Peyer's patch (tissue), 4 donors: Measurements from ENCODE around the gene ZFY. TPM values are rescaled to one million over a fixed set of nuclear protein-coding genes. Genes with fewer than 3 reads are reported as not detected.
A peak's percentile ranks its signal among the peaks of the same experiment; 100 is the strongest.
"Not testable (repeated sequence)": the region's sequence is repeated elsewhere in the genome, so short reads cannot be mapped to it uniquely, and the experiment has no call there.

Source experiments
- DNase-seq, 3 donors: peaks; one replicate each; pipeline ENCODE4 v3.0.0-alpha.2; 2017 to 2019
- H3K27ac ChIP-seq, 4 donors: fragments of 200-600 bp; sonication (generic); one replicate each; pipeline ENCODE4 v1.5.1; 2016 to 2019
- H3K27me3 ChIP-seq, 2 donors: fragments of 200-600 bp; sonication (generic); one replicate each; pipeline ENCODE4 v1.5.1; 2019
- H3K36me3 ChIP-seq, 3 donors: fragments of 200-600 bp; sonication (generic); one replicate each; pipeline ENCODE4 v1.5.1; 2016 to 2019
- H3K4me1 ChIP-seq, 4 donors: fragments of 200-600 bp; sonication (generic); one replicate each; pipeline ENCODE4 v1.5.1; 2016 to 2019
- H3K4me3 ChIP-seq, 4 donors: fragments of 200-600 bp; sonication (generic); 1 replicate in 3 of 4; 2 replicates in 1 of 4; pipeline ENCODE4 v1.5.1; 2016 to 2019; ENCODE audit warnings: mild to moderate bottlenecking in 1 of 4
- H3K9me3 ChIP-seq, 4 donors: fragments of 200-600 bp; sonication (generic); one replicate each; pipeline ENCODE4 v1.5.1; 2016 to 2019; ENCODE audit warnings: mild to moderate bottlenecking in 1 of 4
- POLR2A ChIP-seq, 2 donors: fragments of 450-650 bp; IDR thresholded peaks; one replicate each; pipeline ENCODE4 v1.5.1; 2017; ENCODE audit warnings: antibody characterized with exemption in 2 of 2, mild to moderate bottlenecking in 2 of 2, moderate library complexity in 2 of 2
- total RNA-seq, 4 donors: library from RNA; depleted of rRNA; stranded (reverse); fragments of >200 nt; gene quantifications; one replicate each; pipeline ENCODE4 v1.1.0, GENCODE V29; 2016
- TF ChIP-seq, protein P1 (sequence below), 6 experiments: fragments of 450-650 bp in 4 of 6; fragments of 200-600 bp in 2 of 6; sonication (generic) in 1 of 6; IDR thresholded peaks; one replicate each; pipeline ENCODE4 v1.5.1; 2017 to 2019; ENCODE audit warnings: antibody characterized with exemption in 6 of 6, mild to moderate bottlenecking in 3 of 6, moderate library complexity in 1 of 6

ZFY gene
- total RNA-seq, 4 donors from 2014 or later: 15.8 to 16.0 TPM; not detected in 2

DNA sequence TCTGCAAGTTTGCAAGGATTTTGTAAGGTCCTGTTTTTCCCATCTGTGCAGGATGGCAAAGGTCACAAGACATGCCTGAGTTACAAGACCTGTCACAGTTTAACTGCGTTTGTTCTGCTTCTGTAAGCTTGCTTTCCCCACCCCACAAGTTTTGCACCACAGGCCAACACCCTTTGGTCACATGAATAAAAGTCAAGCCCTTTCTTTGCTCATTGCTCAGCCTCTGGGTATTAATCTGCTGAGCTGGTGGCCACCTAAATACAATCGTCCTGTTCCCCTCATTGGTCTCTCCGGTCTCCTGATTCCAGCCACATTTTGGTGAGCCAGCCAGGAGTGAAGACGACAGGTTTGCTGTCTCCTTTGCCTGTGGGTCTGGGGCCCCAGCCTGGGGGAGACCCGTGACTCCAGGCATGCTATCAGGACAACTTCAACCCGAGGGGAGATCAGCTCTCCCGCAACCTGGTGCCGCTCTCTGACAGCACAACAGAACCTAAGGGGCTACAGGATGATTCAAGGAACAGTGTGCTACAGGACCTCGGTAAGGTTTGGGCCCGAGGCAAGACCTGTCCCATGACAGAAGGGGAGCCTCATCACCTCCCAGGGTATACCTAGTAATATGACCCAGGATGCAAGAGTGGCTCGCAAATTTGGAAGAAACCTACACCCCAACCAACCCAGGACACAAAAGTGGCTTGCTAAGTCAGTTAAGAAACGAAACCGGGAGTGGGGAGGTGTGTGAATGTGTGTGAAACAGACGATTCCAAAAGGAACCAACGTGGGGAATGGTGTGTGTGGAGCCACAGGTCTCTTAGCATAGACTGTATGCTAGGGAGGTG, 67.7 kb downstream of the ZFY start:
- H3K27ac ChIP-seq: peak overlapping the region in 2 of 4 donors; percentile 89 to 93
- H3K27me3 ChIP-seq: no peaks in the 10 kb centered on the region
- H3K4me1 ChIP-seq: peaks cover 0 to 14% (median 0%) of the 10 kb centered on the region in 4 donors
- peak in 1 of 3 donors; percentile 52 for DNase-seq
- TF ChIP-seq, protein P1, sequence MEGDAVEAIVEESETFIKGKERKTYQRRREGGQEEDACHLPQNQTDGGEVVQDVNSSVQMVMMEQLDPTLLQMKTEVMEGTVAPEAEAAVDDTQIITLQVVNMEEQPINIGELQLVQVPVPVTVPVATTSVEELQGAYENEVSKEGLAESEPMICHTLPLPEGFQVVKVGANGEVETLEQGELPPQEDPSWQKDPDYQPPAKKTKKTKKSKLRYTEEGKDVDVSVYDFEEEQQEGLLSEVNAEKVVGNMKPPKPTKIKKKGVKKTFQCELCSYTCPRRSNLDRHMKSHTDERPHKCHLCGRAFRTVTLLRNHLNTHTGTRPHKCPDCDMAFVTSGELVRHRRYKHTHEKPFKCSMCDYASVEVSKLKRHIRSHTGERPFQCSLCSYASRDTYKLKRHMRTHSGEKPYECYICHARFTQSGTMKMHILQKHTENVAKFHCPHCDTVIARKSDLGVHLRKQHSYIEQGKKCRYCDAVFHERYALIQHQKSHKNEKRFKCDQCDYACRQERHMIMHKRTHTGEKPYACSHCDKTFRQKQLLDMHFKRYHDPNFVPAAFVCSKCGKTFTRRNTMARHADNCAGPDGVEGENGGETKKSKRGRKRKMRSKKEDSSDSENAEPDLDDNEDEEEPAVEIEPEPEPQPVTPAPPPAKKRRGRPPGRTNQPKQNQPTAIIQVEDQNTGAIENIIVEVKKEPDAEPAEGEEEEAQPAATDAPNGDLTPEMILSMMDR (IDR thresholded peaks at IDR 0.05): no peak
- no peak for TF ChIP-seq POLR2A (IDR thresholded peaks at IDR 0.05)
- H3K9me3 ChIP-seq: no peaks in the 10 kb centered on the region
- no peaks in the 10 kb centered on the region for H3K36me3 ChIP-seq
- peak overlapping the region in 2 of 4 donors; percentile 43 to 57 for H3K4me3 ChIP-seq

DNA sequence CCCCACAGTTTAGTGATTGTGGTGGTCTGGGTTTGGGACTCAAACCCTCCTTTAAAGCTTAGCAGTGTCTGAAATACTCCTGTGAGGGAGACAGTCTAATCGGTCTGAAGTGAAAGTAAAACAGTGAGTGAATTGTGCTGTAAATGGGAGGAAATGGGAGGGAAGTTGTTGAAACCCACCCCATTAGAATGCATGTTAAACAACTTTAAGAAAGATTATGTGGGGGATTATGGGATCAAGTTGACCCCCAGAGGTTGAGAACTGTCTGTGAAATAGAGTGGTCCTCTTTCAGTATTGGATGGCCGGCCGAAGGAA, 68.3 kb downstream of the ZFY start:
- Histone ChIP-seq H3K9me3 (no peaks in the 10 kb centered on the region), H3K4me3 (peak overlapping the region in 2 of 4 donors; percentile 43 to 57), H3K4me1 (peaks cover 0 to 16% (median 0%) of the 10 kb centered on the region in 4 donors), H3K27me3 (no peaks in the 10 kb centered on the region), H3K27ac (peak overlapping the region in 2 of 4 donors; percentile 89 to 93), H3K36me3 (no peaks in the 10 kb centered on the region)
- no peak for TF ChIP-seq POLR2A (IDR thresholded peaks at IDR 0.05)
- TF ChIP-seq, protein P1 (IDR thresholded peaks at IDR 0.05): no peak
- no peak for DNase-seq

DNA sequence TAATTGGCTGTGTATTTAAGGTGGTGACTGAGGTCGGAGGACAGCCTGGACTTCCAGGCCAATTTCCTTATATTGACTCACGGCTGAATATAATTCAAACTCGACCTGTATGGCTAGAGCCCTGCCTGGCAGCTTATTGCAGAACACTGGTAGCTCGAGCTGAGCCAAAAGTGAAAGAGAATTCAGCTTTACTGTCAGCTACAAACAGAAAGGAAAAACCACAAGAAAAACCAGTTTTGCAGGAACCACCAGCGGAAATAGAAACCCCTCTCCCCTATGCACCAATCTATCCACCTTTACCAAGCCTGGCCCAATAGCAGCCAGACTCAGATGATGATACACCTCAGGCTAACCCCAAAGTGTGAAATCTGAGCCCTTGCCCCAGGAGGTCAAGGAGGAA, 68.7 kb downstream of the ZFY start:
- H3K4me1 ChIP-seq: peaks cover 0 to 20% (median 0%) of the 10 kb centered on the region in 4 donors
- no peaks in the 10 kb centered on the region for H3K27me3 ChIP-seq
- DNase-seq: no peak
- no peaks in the 10 kb centered on the region for H3K36me3 ChIP-seq
- no peaks in the 10 kb centered on the region for H3K9me3 ChIP-seq
- H3K4me3 ChIP-seq: peak overlapping the region in 2 of 4 donors; percentile 43 to 57
- peak overlapping the region in 2 of 4 donors; percentile 89 to 93 for H3K27ac ChIP-seq
- TF ChIP-seq, protein P1 (IDR thresholded peaks at IDR 0.05): no peak
- no peak for TF ChIP-seq POLR2A (IDR thresholded peaks at IDR 0.05)

DNA sequence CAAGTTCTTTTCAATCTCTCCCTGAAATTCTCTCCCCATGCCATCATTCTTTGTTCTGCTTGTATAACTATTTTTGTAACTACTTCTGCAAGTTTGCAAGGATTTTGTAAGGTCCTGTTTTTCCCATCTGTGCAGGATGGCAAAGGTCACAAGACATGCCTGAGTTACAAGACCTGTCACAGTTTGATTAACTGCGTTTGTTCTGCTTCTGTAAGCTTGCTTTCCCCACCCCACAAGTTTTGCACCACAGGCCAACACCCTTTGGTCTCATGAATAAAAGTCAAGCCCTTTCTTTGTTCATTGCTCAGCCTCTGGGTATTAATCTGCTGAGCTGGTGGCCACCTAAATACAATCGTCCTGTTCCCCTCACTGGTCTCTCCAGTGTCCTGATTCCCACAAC, 70.8 kb downstream of the ZFY start:
- Histone ChIP-seq H3K4me1 (peaks cover 0 to 23% (median 0%) of the 10 kb centered on the region in 4 donors), H3K4me3 (peak overlapping the region in 1 of 4 donors; percentile 57), H3K27ac (peak overlapping the region in 1 of 4 donors; percentile 93)
- not testable (repeated sequence) for H3K27me3 ChIP-seq, DNase-seq, H3K36me3 ChIP-seq, H3K9me3 ChIP-seq

DNA sequence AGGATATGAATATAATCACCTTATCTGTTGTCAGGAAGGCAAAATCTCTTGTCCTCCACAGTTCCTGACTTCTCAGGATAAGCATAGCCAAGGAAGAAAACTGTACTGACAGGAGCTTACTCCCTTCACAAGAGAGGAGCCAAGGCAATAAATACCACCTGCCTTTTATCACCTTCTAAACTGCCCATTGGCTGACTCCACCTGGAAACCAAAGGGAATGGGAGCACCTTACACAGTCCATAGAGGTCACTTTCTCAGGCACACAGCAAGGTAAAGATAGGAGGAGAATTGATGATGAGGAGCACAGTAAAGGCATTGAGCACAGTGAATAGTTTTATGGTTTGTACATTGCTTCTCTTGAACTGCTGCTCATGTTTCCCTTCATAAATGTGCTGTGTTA, 72.8 kb downstream of the ZFY start:
- peaks cover 0 to 23% (median 0%) of the 10 kb centered on the region in 4 donors for H3K4me1 ChIP-seq
- no peak overlapping the region for H3K27ac ChIP-seq
- no peaks in the 10 kb centered on the region for H3K36me3 ChIP-seq
- H3K4me3 ChIP-seq: no peak overlapping the region
- no peak for DNase-seq
- H3K9me3 ChIP-seq: no peaks in the 10 kb centered on the region
- H3K27me3 ChIP-seq: no peaks in the 10 kb centered on the region
- TF ChIP-seq, protein P1 (IDR thresholded peaks at IDR 0.05): no peak
- TF ChIP-seq POLR2A (IDR thresholded peaks at IDR 0.05): no peak

DNA sequence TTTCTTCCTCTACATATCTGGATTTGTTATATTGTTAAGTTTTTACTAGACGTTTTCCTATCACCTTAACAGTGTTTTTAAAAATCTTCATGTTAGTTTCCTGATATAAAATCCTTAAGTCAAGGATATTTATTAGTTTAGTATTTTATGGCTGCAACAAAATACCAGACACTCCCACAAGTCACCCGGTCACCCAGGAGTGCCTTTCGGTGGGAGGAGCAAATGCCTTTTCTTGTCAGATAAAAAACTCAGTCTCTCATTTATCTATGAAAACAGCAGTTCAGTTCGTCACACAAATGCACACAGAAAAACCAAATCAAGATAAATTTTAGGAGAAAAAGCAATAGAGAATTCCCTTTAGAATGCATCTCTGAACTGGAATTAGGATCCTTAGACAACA, 77.0 kb downstream of the ZFY start:
- TF ChIP-seq, protein P1 (IDR thresholded peaks at IDR 0.05): no peak
- DNase-seq: no peak

More for the DNA sequence above, 77.0 kb downstream of the ZFY start:
- Histone ChIP-seq H3K4me1 (peaks cover 0 to 13% (median 0%) of the 10 kb centered on the region in 4 donors), H3K27me3 (no peaks in the 10 kb centered on the region), H3K36me3 (no peaks in the 10 kb centered on the region), H3K27ac (peak overlapping the region in 1 of 4 donors; percentile 31), H3K9me3 (no peaks in the 10 kb centered on the region), H3K4me3 (no peak overlapping the region)
